ENCODE data around the gene SURF2.
"Not testable (repeated sequence)": the region's sequence is repeated elsewhere in the genome, so short reads cannot be mapped to it uniquely, and the experiment has no call there.

Gene SURF2

GRCh38 chr9:133379153-133380086 lies 23.1 kb downstream of the SURF2 start:
- DNase-seq = no peak

- DNase-seq = no peak
Measured at GRCh38 chr9:133380734-133381133, 24.4 kb downstream of the SURF2 start.

GRCh38 chr9:133382507-133383141 lies 26.3 kb downstream of the SURF2 start:
- DNase-seq = no peak

GRCh38 chr9:133383438-133383837 lies 27.1 kb downstream of the SURF2 start:
- no peak for DNase-seq

- DNase-seq = no peak
Measured at GRCh38 chr9:133384736-133385321, 28.5 kb downstream of the SURF2 start.

GRCh38 chr9:133385452-133385851 lies 29.1 kb downstream of the SURF2 start:
- DNase-seq = no peak

- DNase-seq = no peak
Measured at GRCh38 chr9:133386338-133386737, 30.0 kb downstream of the SURF2 start.

- DNase-seq = no peak
Measured at GRCh38 chr9:133387680-133388079, 31.3 kb downstream of the SURF2 start.

GRCh38 chr9:133389025-133389557 lies 32.7 kb downstream of the SURF2 start:
- DNase-seq = no peak

GRCh38 chr9:133389562-133389961 lies 33.2 kb downstream of the SURF2 start:
- DNase-seq = no peak

GRCh38 chr9:133390713-133391112 lies 34.4 kb downstream of the SURF2 start:
- DNase-seq = no peak

GRCh38 chr9:133391449-133391848 lies 35.1 kb downstream of the SURF2 start:
- not testable (repeated sequence) for DNase-seq

- DNase-seq = not testable (repeated sequence)
Measured at GRCh38 chr9:133392308-133392707, 36.0 kb downstream of the SURF2 start.

GRCh38 chr9:133393399-133393798 lies 37.0 kb downstream of the SURF2 start:
- no peak for DNase-seq

GRCh38 chr9:133394687-133395271 lies 38.4 kb downstream of the SURF2 start:
- no peak for DNase-seq

- DNase-seq = no peak
Measured at GRCh38 chr9:133396952-133397351, 40.6 kb downstream of the SURF2 start.

GRCh38 chr9:133397370-133397769 lies 41.0 kb downstream of the SURF2 start:
- DNase-seq = no peak

- no peak for DNase-seq
Measured at GRCh38 chr9:133397895-133398294, 41.5 kb downstream of the SURF2 start.

- DNase-seq = no peak
Measured at GRCh38 chr9:133400292-133400691, 43.9 kb downstream of the SURF2 start.

GRCh38 chr9:133401588-133401987 lies 45.2 kb downstream of the SURF2 start:
- no peak for DNase-seq

- no peak for DNase-seq
Measured at GRCh38 chr9:133402689-133403088, 46.3 kb downstream of the SURF2 start.

GRCh38 chr9:133403766-133404453 lies 47.6 kb downstream of the SURF2 start:
- no peak for DNase-seq
